Progenitor cell of endocrine pancreas (in vitro differentiated cells): ENCODE results near the gene PITHD1. TPM values are rescaled to one million over a fixed set of nuclear protein-coding genes. Genes with fewer than 3 reads are reported as not detected.

Source experiments
- DNase-seq: peaks from one replicate; pipeline ENCODE4 v3.0.0; 2021; ENCODE audit warnings: low spot score; ENCODE audit not compliant: unreplicated experiment
- H3K27ac Mint-ChIP-seq: 2 replicates; pipeline ENCODE4 v1.8.0; 2021; ENCODE audit warnings: mild to moderate bottlenecking, moderate library complexity, mixed read lengths
- H3K27me3 Mint-ChIP-seq: 2 replicates; pipeline ENCODE4 v1.8.0; 2021; ENCODE audit warnings: mixed read lengths
- H3K36me3 Mint-ChIP-seq: 2 replicates; pipeline ENCODE4 v1.8.0; 2022; ENCODE audit warnings: mixed read lengths; ENCODE audit not compliant: insufficient read depth
- H3K4me1 Mint-ChIP-seq: 2 replicates; pipeline ENCODE4 v1.8.0; 2021; ENCODE audit warnings: low read depth, mixed read lengths
- H3K4me3 Mint-ChIP-seq: 2 replicates; pipeline ENCODE4 v1.8.0; 2021; ENCODE audit warnings: low read depth, mild to moderate bottlenecking, moderate library complexity, mixed read lengths
- H3K9me3 Mint-ChIP-seq: 2 replicates; pipeline ENCODE4 v1.8.0; 2021; ENCODE audit warnings: low read depth, mixed read lengths
- total RNA-seq: library from RNA; stranded (reverse); gene quantifications from 2 replicates; pipeline ENCODE4 v1.2.1, GENCODE V29; 2021
- TF ChIP-seq, protein P1 (sequence below): fragments of 200-600 bp; sonication (generic); IDR thresholded peaks from one replicate; pipeline ENCODE4 v1.5.0; 2021; ENCODE audit warnings: antibody characterized with exemption, mild to moderate bottlenecking; ENCODE audit not compliant: unreplicated experiment

Gene PITHD1
- total RNA-seq, 1 donor from 2014 or later, result 53.8 TPM

DNA sequence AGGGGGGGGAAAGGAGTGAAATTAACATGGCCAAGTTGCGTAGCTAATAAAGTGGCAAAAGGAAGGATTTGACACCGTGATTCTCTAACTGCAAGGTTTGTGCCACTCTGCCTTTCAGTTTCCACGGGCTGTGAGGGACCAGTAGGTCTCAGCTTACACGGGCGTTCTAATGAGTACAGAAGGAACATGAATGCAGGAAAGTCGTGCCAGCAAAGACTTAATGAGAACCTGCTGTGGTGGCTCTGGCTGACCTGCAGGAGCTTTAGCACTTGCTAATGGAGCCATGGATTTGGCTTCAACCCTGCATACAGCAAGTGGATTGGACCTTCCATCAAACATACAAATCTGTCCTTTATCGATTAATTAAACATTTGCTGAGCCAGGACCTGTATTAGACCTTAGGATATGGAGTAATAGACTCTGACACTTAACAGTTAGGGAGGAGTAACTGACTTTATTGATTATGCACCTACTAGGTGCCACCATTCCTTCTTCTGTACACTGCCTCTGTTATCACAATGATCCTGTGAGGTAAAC, 15.1 kb upstream of the PITHD1 start:
- Mint-ChIP-seq H3K4me1 (no peaks in the 10 kb centered on the region), H3K27ac (no peak overlapping the region)
- TF ChIP-seq, protein P1, sequence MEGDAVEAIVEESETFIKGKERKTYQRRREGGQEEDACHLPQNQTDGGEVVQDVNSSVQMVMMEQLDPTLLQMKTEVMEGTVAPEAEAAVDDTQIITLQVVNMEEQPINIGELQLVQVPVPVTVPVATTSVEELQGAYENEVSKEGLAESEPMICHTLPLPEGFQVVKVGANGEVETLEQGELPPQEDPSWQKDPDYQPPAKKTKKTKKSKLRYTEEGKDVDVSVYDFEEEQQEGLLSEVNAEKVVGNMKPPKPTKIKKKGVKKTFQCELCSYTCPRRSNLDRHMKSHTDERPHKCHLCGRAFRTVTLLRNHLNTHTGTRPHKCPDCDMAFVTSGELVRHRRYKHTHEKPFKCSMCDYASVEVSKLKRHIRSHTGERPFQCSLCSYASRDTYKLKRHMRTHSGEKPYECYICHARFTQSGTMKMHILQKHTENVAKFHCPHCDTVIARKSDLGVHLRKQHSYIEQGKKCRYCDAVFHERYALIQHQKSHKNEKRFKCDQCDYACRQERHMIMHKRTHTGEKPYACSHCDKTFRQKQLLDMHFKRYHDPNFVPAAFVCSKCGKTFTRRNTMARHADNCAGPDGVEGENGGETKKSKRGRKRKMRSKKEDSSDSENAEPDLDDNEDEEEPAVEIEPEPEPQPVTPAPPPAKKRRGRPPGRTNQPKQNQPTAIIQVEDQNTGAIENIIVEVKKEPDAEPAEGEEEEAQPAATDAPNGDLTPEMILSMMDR, result no peak

DNA sequence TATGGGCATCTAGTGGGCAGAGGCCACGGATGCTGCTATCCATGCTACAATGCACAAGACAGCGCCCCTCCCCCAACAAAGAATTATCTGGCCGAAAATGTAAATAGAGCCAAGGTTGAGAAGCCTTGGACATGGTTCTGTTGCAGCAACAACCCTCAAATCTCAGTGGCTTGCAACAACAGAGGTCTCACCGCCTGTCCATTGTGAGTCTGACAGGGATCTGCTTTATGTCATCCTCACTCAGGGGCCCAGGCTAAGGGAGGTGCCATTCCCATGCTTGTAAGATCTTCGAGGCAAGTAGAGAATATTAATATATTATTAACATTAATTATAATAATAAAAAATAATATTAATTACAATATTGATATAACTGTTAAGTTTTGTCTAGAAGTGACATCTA, 9.5 kb upstream of the PITHD1 start:
- Mint-ChIP-seq H3K27ac (no peak overlapping the region), H3K36me3 (peaks cover 2% of the 10 kb centered on the region), H3K27me3 (no peaks in the 10 kb centered on the region), H3K4me3 (no peak overlapping the region), H3K4me1 (no peaks in the 10 kb centered on the region), H3K9me3 (no peaks in the 10 kb centered on the region)
- TF ChIP-seq, protein P1, result no peak
- no peak for DNase-seq

More for the DNA sequence above, 15.1 kb upstream of the PITHD1 start:
- no peaks in the 10 kb centered on the region for H3K27me3 Mint-ChIP-seq
- DNase-seq, result no peak
- no peak overlapping the region for H3K4me3 Mint-ChIP-seq
- peaks cover 12% of the 10 kb centered on the region for H3K36me3 Mint-ChIP-seq
- H3K9me3 Mint-ChIP-seq, result no peaks in the 10 kb centered on the region

DNA sequence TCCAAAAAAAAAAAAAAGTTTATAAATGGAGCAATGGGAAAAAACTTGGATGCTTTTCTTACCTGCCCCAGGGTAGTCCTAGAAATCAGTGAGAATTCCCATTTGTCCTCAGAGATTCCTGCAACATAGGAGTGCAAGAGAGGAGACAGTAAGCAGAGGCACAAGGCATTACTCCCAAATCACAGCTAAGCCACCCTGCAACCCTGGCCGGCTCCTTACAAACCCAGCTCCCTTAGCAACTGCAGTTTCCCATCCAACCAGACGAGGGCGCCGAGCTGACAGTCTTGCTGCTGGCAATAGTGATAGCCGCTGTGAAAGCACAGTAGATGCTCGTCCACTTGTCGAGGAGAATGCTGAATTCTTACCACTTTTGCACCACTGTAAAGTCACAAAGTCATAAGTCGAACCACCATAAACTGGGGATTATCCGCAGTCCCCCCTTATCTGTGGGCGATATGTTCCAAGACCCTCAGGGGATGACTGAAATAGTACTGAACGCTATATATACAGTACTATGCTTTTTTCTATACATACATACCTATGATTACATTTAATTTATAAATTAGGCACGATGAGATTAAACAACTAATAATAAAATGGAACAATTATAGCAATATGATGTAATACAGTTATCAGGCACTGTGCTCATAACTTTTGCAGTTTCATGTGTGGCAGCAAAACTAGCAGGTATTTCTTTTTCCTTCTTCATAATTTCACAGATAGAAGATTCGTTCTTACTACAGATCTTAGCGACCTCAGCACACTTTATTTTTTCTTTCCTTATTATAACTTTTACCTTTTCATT, 6.0 kb upstream of the PITHD1 start:
- H3K27ac Mint-ChIP-seq, result no peak overlapping the region

DNA sequence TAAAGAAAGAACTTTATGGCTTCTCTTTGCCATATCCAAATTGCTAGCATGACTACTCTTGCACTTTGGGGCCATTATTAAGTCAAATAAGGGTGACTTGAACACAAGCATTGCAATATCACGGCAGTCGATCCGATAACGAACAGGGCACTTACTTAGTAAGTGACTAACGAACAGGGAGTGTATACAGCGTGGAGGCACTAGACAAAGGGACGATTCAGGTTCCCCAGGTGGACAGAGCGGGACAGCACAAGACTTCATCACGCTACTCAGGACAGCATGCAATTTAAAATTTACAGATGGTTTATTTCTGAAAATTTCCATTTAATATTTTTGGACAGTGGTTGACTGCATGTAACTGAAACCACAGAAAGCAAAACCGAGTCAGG, 5.4 kb upstream of the PITHD1 start:
- H3K27me3 Mint-ChIP-seq, result no peaks in the 10 kb centered on the region
- peaks cover 15% of the 10 kb centered on the region for H3K4me1 Mint-ChIP-seq
- no peaks in the 10 kb centered on the region for H3K9me3 Mint-ChIP-seq
- H3K4me3 Mint-ChIP-seq, result no peak overlapping the region
- TF ChIP-seq, protein P1, result no peak
- H3K36me3 Mint-ChIP-seq, result no peaks in the 10 kb centered on the region
- H3K27ac Mint-ChIP-seq, result no peak overlapping the region
- DNase-seq, result no peak

More for the DNA sequence above, 6.0 kb upstream of the PITHD1 start:
- Mint-ChIP-seq H3K4me1 (peaks cover 13% of the 10 kb centered on the region), H3K4me3 (no peak overlapping the region), H3K36me3 (no peaks in the 10 kb centered on the region), H3K27me3 (no peaks in the 10 kb centered on the region), H3K9me3 (no peaks in the 10 kb centered on the region)
- peak; percentile 79 for DNase-seq
- TF ChIP-seq, protein P1, result peak; percentile 95

DNA sequence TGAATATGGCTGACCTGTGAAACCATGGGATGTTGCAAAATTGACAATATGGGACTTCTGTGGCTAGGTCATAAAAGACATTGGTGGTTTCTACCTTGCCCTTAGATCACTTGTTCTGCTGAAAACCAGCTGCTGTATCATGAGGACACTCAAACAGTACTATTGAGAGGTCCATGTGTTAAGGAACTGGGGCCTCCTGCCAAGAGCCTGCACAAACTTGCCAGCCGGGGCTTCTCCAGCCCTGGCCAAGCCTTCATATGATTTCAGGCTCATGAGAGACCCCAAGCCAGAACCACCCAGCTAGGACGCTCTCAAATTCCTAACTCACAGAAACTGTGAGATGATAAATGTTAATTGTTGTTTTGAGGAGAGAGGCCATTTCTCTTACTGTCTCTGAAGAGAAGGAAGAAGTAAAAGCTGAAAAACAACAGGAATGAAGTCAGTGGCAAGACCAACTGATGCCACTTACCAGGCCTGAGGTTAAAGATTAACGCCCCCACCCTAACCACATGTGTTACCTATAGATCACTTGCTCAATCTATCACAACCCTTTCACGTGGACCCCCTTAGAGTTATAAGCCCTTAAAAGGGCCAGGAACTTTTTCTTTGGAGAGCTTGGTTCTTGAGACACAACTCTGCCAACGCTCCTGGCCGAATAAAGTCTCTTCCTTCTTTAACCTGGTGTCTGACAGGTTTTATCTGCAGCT, 3.9 kb upstream of the PITHD1 start:
- H3K4me1 Mint-ChIP-seq, result peaks cover 18% of the 10 kb centered on the region
- TF ChIP-seq, protein P1, result no peak
- H3K36me3 Mint-ChIP-seq, result no peaks in the 10 kb centered on the region
- no peaks in the 10 kb centered on the region for H3K27me3 Mint-ChIP-seq
- no peak overlapping the region for H3K4me3 Mint-ChIP-seq
- no peak for DNase-seq
- H3K27ac Mint-ChIP-seq, result peak overlapping the region; percentile 75
- H3K9me3 Mint-ChIP-seq, result no peaks in the 10 kb centered on the region
